Lower leg skin (tissue), 3 donors: Measurements from ENCODE around the gene HLA-DQA1.

Experiments
- POLR2A ChIP-seq, 2 donors: fragments of 450-650 bp; IDR thresholded peaks; one replicate each; pipeline ENCODE4 v1.6.1; 2016 to 2017; ENCODE audit warnings: antibody characterized with exemption in 2 of 2, mild to moderate bottlenecking in 1 of 2, moderate library complexity in 1 of 2
- TF ChIP-seq, protein P1 (sequence below), 3 donors: fragments of 450-650 bp; IDR thresholded peaks; one replicate each; pipeline ENCODE4 v1.5.1; 2016; ENCODE audit warnings: antibody characterized with exemption in 3 of 3, mild to moderate bottlenecking in 3 of 3, moderate library complexity in 2 of 3

DNA sequence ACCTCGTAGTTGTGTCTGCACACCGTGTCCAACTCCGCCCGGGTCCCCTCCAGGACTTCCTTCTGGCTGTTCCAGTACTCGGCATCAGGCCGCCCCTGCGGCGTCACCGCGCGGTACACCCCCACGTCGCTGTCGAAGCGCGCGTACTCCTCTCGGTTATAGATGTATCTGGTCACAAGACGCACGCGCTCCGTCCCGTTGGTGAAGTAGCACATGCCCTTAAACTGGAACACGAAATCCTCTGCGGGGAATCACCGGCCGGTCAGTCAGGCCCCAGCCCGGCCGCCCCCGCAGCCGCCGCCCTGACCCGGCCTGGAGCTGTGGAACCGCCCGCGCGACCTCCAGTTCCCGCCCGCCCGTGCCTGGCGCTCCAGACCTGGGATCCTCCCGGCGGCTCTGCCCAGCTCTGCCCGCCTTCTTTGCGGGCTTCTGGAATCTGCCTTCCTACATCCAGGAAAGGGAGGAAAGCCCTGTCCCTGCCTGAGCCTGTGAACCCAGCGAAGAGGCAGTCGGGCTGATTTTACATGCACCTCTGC lies 27.7 kb downstream of the HLA-DQA1 start:
- TF ChIP-seq, protein P1, sequence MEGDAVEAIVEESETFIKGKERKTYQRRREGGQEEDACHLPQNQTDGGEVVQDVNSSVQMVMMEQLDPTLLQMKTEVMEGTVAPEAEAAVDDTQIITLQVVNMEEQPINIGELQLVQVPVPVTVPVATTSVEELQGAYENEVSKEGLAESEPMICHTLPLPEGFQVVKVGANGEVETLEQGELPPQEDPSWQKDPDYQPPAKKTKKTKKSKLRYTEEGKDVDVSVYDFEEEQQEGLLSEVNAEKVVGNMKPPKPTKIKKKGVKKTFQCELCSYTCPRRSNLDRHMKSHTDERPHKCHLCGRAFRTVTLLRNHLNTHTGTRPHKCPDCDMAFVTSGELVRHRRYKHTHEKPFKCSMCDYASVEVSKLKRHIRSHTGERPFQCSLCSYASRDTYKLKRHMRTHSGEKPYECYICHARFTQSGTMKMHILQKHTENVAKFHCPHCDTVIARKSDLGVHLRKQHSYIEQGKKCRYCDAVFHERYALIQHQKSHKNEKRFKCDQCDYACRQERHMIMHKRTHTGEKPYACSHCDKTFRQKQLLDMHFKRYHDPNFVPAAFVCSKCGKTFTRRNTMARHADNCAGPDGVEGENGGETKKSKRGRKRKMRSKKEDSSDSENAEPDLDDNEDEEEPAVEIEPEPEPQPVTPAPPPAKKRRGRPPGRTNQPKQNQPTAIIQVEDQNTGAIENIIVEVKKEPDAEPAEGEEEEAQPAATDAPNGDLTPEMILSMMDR (IDR thresholded peaks at IDR 0.05) = no peak
- no peak for TF ChIP-seq POLR2A (IDR thresholded peaks at IDR 0.05)
